A549 (cell line): ENCODE measurements around the gene NRXN3.

Experiments
- BHLHE40 ChIP-seq: IDR thresholded peaks from 2 replicates; pipeline ENCODE4 v1.6.1; 2012; ENCODE audit warnings: low read depth, low read length, inconsistent platforms
- CBX8 ChIP-seq: fragments of 200-600 bp; sonication (generic); IDR thresholded peaks from 2 replicates; pipeline ENCODE4 v1.6.1; 2016
- CTCF ChIP-seq: fragments of >200 bp; sonication (Bioruptor Twin); formaldehyde crosslinking; IDR thresholded peaks from 3 replicates; pipeline ENCODE4 v1.5.1; 2016
- E2F6 ChIP-seq: IDR thresholded peaks from 2 replicates; pipeline ENCODE4 v1.6.1; 2012; ENCODE audit warnings: low read depth, borderline replicate concordance
- ELK1 ChIP-seq: fragments of 150-350 bp; IDR thresholded peaks from 2 replicates; pipeline ENCODE4 v1.6.1; 2014; ENCODE audit warnings: low read depth, mild to moderate bottlenecking, low read length
- EP300 ChIP-seq, 2 experiments: fragments of >200 bp; sonication (Bioruptor Twin); formaldehyde crosslinking; IDR thresholded peaks; 2 replicates in 1 of 2; 3 replicates in 1 of 2; pipeline ENCODE4 v1.6.1; 2016 to 2017
- FOXS1 ChIP-seq: fragments of 250-450 bp; sonication (Bioruptor Pico); IDR thresholded peaks from 2 replicates; pipeline ENCODE4 v1.5.0; 2020; ENCODE audit warnings: mild to moderate bottlenecking, moderate library complexity
- JUN ChIP-seq, 2 experiments: fragments of >200 bp; sonication (Bioruptor Twin); formaldehyde crosslinking; IDR thresholded peaks; 2 replicates in 1 of 2; 3 replicates in 1 of 2; pipeline ENCODE4 v1.6.1; 2016 to 2017
- KDM1A ChIP-seq: fragments of 200-600 bp; sonication (generic); IDR thresholded peaks from 2 replicates; pipeline ENCODE4 v1.6.1; 2016; ENCODE audit warnings: low read depth, mild to moderate bottlenecking
- MAX ChIP-seq: IDR thresholded peaks from 2 replicates; pipeline ENCODE4 v1.6.1; 2012
- MAZ ChIP-seq: fragments of 150-350 bp; IDR thresholded peaks from 2 replicates; pipeline ENCODE4 v1.6.1; 2014; ENCODE audit warnings: antibody characterized with exemption, low read depth, low read length, borderline replicate concordance
- MYC ChIP-seq: IDR thresholded peaks from 2 replicates; pipeline ENCODE4 v1.6.1; 2012; ENCODE audit warnings: mild to moderate bottlenecking, inconsistent platforms, low read length, improper control_type of control experiment, borderline replicate concordance
- POLR2A ChIP-seq: IDR thresholded peaks from 2 replicates; pipeline ENCODE4 v1.6.1; 2012; ENCODE audit warnings: mild to moderate bottlenecking, low read length
- RFX5 ChIP-seq: fragments of 450-650 bp; IDR thresholded peaks from 2 replicates; pipeline ENCODE4 v1.7.1; 2014; ENCODE audit warnings: antibody characterized with exemption, mild to moderate bottlenecking, moderate library complexity

GRCh38 chr14:78576437-78577166 lies 406.4 kb downstream of the NRXN3 start:
- TF ChIP-seq CTCF (no peak), EP300 (IDR thresholded peaks at IDR 0.05) (no peak), JUN (IDR thresholded peaks at IDR 0.05) (no peak), KDM1A (no peak), CBX8 (no peak), RFX5 (no peak), FOXS1 (CRISPR knock-in tag) (no peak), MAZ (no peak), BHLHE40 (no peak), MAX (no peak), MYC (no peak), ELK1 (no peak), POLR2A (no peak), E2F6 (no peak)
